MM.1S (cell line): ENCODE results near the gene ALAS1.

Experiments used
- CTCF ChIP-seq: fragments of 300-600 bp; sonication (generic); IDR thresholded peaks from 2 replicates; pipeline ENCODE4 v1.5.1; 2016; ENCODE audit warnings: antibody characterized with exemption, low read length, mixed read lengths
- EZH2 ChIP-seq: fragments of 300-600 bp; sonication (generic); optimal IDR thresholded peaks from 2 replicates; pipeline ENCODE3; 2017; ENCODE audit warnings: low read depth, mild to moderate bottlenecking, antibody characterized with exemption, low read length, mixed read lengths
- EZH2phosphoT487 ChIP-seq: fragments of 300-600 bp; sonication (generic); IDR thresholded peaks from 2 replicates; pipeline ENCODE4 v1.6.1; 2018; ENCODE audit warnings: antibody characterized with exemption, low read length

- TF ChIP-seq EZH2 (no peak), CTCF (no peak), EZH2phosphoT487 (no peak)
Measured at GRCh38 chr3:52175416-52176179, 22.4 kb upstream of the ALAS1 start.
